OCI-LY1 (cell line): ENCODE data around the gene GABBR2.

Experiments used
- H2AFZ ChIP-seq: fragments of 200-600 bp; sonication (generic), shearing (Covaris generic); 2 replicates; pipeline ENCODE4 v1.6.0; 2014; ENCODE audit warnings: antibody characterized with exemption, mild to moderate bottlenecking, low read length
- H3F3A ChIP-seq: fragments of 200-600 bp; sonication (generic), shearing (Covaris generic); 2 replicates; pipeline ENCODE4 v1.6.0; 2014; ENCODE audit warnings: mild to moderate bottlenecking, antibody characterized with exemption, low read length, moderate library complexity; ENCODE audit not compliant: insufficient read depth
- H3K27ac ChIP-seq: fragments of 200-600 bp; sonication (generic); 2 replicates; pipeline ENCODE4 v1.5.1; 2014; ENCODE audit warnings: low read length, mixed run types, mild to moderate bottlenecking, low read depth; ENCODE audit not compliant: poor library complexity, severe bottlenecking
- H3K27me3 ChIP-seq: fragments of 200-600 bp; sonication (generic); 2 replicates; pipeline ENCODE4 v1.6.0; 2014; ENCODE audit warnings: antibody characterized with exemption, mild to moderate bottlenecking, low read length, moderate library complexity; ENCODE audit not compliant: insufficient read depth
- H3K36me3 ChIP-seq: fragments of 200-600 bp; sonication (generic); 2 replicates; pipeline ENCODE4 v1.6.1; 2014; ENCODE audit warnings: mild to moderate bottlenecking, antibody characterized with exemption, low read length, moderate library complexity, mixed read lengths; ENCODE audit not compliant: insufficient read depth
- H3K4me1 ChIP-seq: fragments of 200-600 bp; sonication (generic); 2 replicates; pipeline ENCODE4 v1.5.1; 2014; ENCODE audit warnings: mild to moderate bottlenecking, low read length, moderate library complexity; ENCODE audit not compliant: insufficient read depth, severe bottlenecking
- H3K4me2 ChIP-seq: fragments of 200-600 bp; sonication (generic), shearing (Covaris generic); 2 replicates; pipeline ENCODE4 v1.6.1; 2014; ENCODE audit warnings: low read length
- H3K4me3 ChIP-seq: fragments of 200-600 bp; sonication (generic); 2 replicates; pipeline ENCODE4 v1.5.1; 2014; ENCODE audit warnings: low read length, low read depth, mild to moderate bottlenecking, mixed read lengths; ENCODE audit not compliant: poor library complexity, severe bottlenecking
- H3K79me2 ChIP-seq: fragments of 200-600 bp; shearing (Covaris generic); 2 replicates; pipeline ENCODE4 v1.6.1; 2016; ENCODE audit warnings: mixed run types, low read length, mixed read lengths; ENCODE audit not compliant: insufficient read depth
- H3K9ac ChIP-seq: fragments of 200-600 bp; sonication (generic), shearing (Covaris generic); 2 replicates; pipeline ENCODE4 v1.6.1; 2014; ENCODE audit warnings: mild to moderate bottlenecking, low read length, mixed read lengths
- H3K9me2 ChIP-seq: fragments of 200-600 bp; sonication (generic), shearing (Covaris generic); 2 replicates; pipeline ENCODE4 v1.6.1; 2014; ENCODE audit warnings: low read depth, mild to moderate bottlenecking, low read length, mixed read lengths
- H3K9me3 ChIP-seq: fragments of 200-600 bp; shearing (Covaris generic); 2 replicates; pipeline ENCODE4 v1.6.1; 2014; ENCODE audit warnings: low read length, mixed read lengths
- H4K20me1 ChIP-seq: fragments of 200-600 bp; sonication (generic), shearing (Covaris generic); 2 replicates; pipeline ENCODE4 v1.6.0; 2016; ENCODE audit warnings: mild to moderate bottlenecking, low read length; ENCODE audit not compliant: insufficient read depth
- CTCF ChIP-seq: fragments of 200-600 bp; sonication (generic), shearing (Covaris generic); IDR thresholded peaks from 2 replicates; pipeline ENCODE4 v1.5.1; 2017; ENCODE audit warnings: mild to moderate bottlenecking, antibody characterized with exemption, low read length, moderate library complexity, mixed read lengths
- EZH2 ChIP-seq: fragments of 200-600 bp; sonication (generic), shearing (Covaris generic); IDR thresholded peaks from 2 replicates; pipeline ENCODE4 v1.8.0; 2017; ENCODE audit warnings: borderline replicate concordance, mixed run types, mild to moderate bottlenecking, antibody characterized with exemption, low read length, moderate library complexity, mixed read lengths

Gene GABBR2

GRCh38 chr9:98708933-98709911 is at the start of gene GABBR2:
TSS of gene GABBR2 (minus strand) at chr9:98708935. CDS start at chr9:98708737, 198 bp downstream.
- TF ChIP-seq EZH2: no peak
- TF ChIP-seq CTCF: no peak
- Histone ChIP-seq H3K36me3 (no peaks in the 10 kb centered on the region), H3K27me3 (no peaks in the 10 kb centered on the region; the same call in 1 of the 2 replicates), H3K9me2 (no peaks in the 10 kb centered on the region), H3K4me2 (no peak within 1 kb of the TSS), H2AFZ (no peak within 1 kb of the TSS), H4K20me1 (no peaks in the 10 kb centered on the region), H3K4me3 (no peak within 1 kb of the TSS), H3K9me3 (no peaks in the 10 kb centered on the region), H3K4me1 (no peaks in the 10 kb centered on the region), H3F3A (no peaks in the 10 kb centered on the region), H3K79me2 (no peaks in the 10 kb centered on the region), H3K27ac (no peak within 1 kb of the TSS), H3K9ac (no peak within 1 kb of the TSS)

- Histone ChIP-seq H3K27me3 (no peaks in the 10 kb centered on the region), H3K36me3 (peaks cover 19% of the 10 kb centered on the region), H3K4me1 (no peaks in the 10 kb centered on the region)
These were observed 46.4 kb upstream of the GABBR2 start for GRCh38 chr9:98755006-98755618.

GRCh38 chr9:98751210-98751609 is 42.5 kb upstream of the GABBR2 start:
- Histone ChIP-seq H3K27ac (no peak overlapping the region), H3K4me2 (no peak overlapping the region), H3K79me2 (no peaks in the 10 kb centered on the region), H2AFZ (no peak overlapping the region), H3K9me2 (no peaks in the 10 kb centered on the region), H3K9ac (no peak overlapping the region), H3F3A (no peaks in the 10 kb centered on the region), H3K9me3 (no peaks in the 10 kb centered on the region), H3K4me1 (no peaks in the 10 kb centered on the region), H3K27me3 (no peaks in the 10 kb centered on the region), H3K36me3 (peaks cover 18% of the 10 kb centered on the region), H4K20me1 (no peaks in the 10 kb centered on the region), H3K4me3 (no peak overlapping the region)
- no peak for TF ChIP-seq CTCF
- no peak for TF ChIP-seq EZH2

More at GRCh38 chr9:98755006-98755618, 46.4 kb upstream of the GABBR2 start:
- no peak overlapping the region for H3K4me3 ChIP-seq
- H4K20me1 ChIP-seq: no peaks in the 10 kb centered on the region
- no peaks in the 10 kb centered on the region for H3F3A ChIP-seq
- no peak overlapping the region for H2AFZ ChIP-seq
- TF ChIP-seq CTCF (no peak), EZH2 (no peak)
- H3K79me2 ChIP-seq: no peaks in the 10 kb centered on the region
- H3K9ac ChIP-seq: no peak overlapping the region
- no peaks in the 10 kb centered on the region for H3K9me2 ChIP-seq
- H3K27ac ChIP-seq: no peak overlapping the region
- H3K4me2 ChIP-seq: no peak overlapping the region
- 0 out of 2 replicates have a peak, but pooled peaks cover 4% of the 10 kb centered on the region for H3K9me3 ChIP-seq
